Activated B cell treated with CpG ODN at 0.5 μM for 24 hours (primary cell): ENCODE measurements around the gene ABHD16B. TPM values are rescaled to one million over a fixed set of nuclear protein-coding genes. Genes with fewer than 3 reads are reported as not detected.

ENCODE experiments used
- ATAC-seq: fragments of 200-7000 bp; cut with Tn5 transposase; one replicate; pipeline ENCODE4 v1.10.0; 2021; ENCODE audit warnings: low read depth, mild to moderate bottlenecking, moderate library complexity
- CTCF ChIA-PET: fragments of 350-600 bp; sonication (Branson Sonifier 250); formaldehyde crosslinking; loops from one replicate; lab custom pipeline; 2021; ENCODE audit warnings: antibody characterized with exemption; lab: Charles Lee
- POLR2A ChIA-PET: fragments of 350-600 bp; sonication (Branson Sonifier 250); formaldehyde crosslinking; loops from one replicate; lab custom pipeline; 2021; ENCODE audit warnings: antibody characterized with exemption; lab: Charles Lee
- DNase-seq: peaks from one replicate; pipeline ENCODE4 v3.0.0; 2022
- H3K27ac Mint-ChIP-seq: one replicate; pipeline ENCODE4 v1.8.0; 2020; ENCODE audit warnings: mixed read lengths
- H3K27me3 Mint-ChIP-seq: one replicate; pipeline ENCODE4 v1.8.0; 2021; ENCODE audit warnings: mixed read lengths
- H3K36me3 Mint-ChIP-seq: one replicate; pipeline ENCODE4 v1.8.0; 2021; ENCODE audit warnings: low read depth, mixed read lengths
- H3K4me1 Mint-ChIP-seq: one replicate; pipeline ENCODE4 v1.8.0; 2021; ENCODE audit warnings: mixed read lengths
- H3K4me3 Mint-ChIP-seq: one replicate; pipeline ENCODE4 v1.8.0; 2020; ENCODE audit warnings: mild to moderate bottlenecking, mixed read lengths
- H3K9me3 Mint-ChIP-seq: one replicate; pipeline ENCODE4 v1.8.0; 2020; ENCODE audit warnings: mixed read lengths
- intact Hi-C: fragments of 100-400 bp; cut with micrococcal nuclease; formaldehyde crosslinking; loops from one replicate; pipeline ENCODE4 v1.15.1; 2024
- total RNA-seq: library from RNA; stranded (reverse); gene quantifications from 2 replicates; pipeline ENCODE4 v1.2.3, GENCODE V29; 2022
- TF ChIP-seq, protein P1 (sequence below): fragments of 200-600 bp; IDR thresholded peaks from one replicate; pipeline ENCODE4 v1.8.0; 2022; ENCODE audit warnings: antibody characterized with exemption, mild to moderate bottlenecking

The ABHD16B gene
- total RNA-seq, 1 donor from 2014 or later: not detected

DNA sequence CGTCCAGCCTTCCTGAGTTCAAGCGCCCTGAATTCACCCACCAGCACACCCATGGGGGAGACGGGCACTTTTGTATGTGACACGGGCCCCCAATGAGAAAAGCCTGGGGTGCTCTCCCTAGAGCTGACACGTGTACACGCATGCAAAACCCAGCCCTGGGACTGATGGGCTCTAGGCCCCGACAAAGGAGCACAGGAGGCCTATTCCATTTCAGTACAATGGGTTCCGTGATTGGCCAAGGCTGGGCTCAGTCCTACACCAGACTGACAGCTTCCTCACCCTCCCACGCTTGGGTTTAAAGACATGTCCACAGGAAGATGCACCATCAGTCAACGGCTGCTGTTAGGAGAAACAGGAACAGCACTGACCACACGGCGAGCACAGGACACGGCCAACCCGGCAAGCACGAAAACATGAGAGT is 39.0 kb upstream of the ABHD16B start:
- Mint-ChIP-seq H3K9me3 (no peaks in the 10 kb centered on the region), H3K4me1 (no peaks in the 10 kb centered on the region), H3K36me3 (no peaks in the 10 kb centered on the region), H3K27me3 (peaks cover 29% of the 10 kb centered on the region), H3K27ac (no peak overlapping the region), H3K4me3 (no peak overlapping the region)
- CTCF ChIA-PET: no interaction called here
- no peak for DNase-seq
- POLR2A ChIA-PET: no interaction called here
- intact Hi-C loops: no loop called here
- TF ChIP-seq, protein P1, sequence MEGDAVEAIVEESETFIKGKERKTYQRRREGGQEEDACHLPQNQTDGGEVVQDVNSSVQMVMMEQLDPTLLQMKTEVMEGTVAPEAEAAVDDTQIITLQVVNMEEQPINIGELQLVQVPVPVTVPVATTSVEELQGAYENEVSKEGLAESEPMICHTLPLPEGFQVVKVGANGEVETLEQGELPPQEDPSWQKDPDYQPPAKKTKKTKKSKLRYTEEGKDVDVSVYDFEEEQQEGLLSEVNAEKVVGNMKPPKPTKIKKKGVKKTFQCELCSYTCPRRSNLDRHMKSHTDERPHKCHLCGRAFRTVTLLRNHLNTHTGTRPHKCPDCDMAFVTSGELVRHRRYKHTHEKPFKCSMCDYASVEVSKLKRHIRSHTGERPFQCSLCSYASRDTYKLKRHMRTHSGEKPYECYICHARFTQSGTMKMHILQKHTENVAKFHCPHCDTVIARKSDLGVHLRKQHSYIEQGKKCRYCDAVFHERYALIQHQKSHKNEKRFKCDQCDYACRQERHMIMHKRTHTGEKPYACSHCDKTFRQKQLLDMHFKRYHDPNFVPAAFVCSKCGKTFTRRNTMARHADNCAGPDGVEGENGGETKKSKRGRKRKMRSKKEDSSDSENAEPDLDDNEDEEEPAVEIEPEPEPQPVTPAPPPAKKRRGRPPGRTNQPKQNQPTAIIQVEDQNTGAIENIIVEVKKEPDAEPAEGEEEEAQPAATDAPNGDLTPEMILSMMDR: no peak
- ATAC-seq: no peak

- ChIA-PET POLR2A (no interaction called here), CTCF (no interaction called here)
- ATAC-seq (no peak), DNase-seq (no peak)
- no peaks in the 10 kb centered on the region for H3K4me1 Mint-ChIP-seq
- intact Hi-C loops: no loop called here
- H3K27ac Mint-ChIP-seq: no peak overlapping the region
- H3K4me3 Mint-ChIP-seq: no peak overlapping the region
- no peaks in the 10 kb centered on the region for H3K36me3 Mint-ChIP-seq
- peaks cover 34% of the 10 kb centered on the region for H3K27me3 Mint-ChIP-seq
- H3K9me3 Mint-ChIP-seq: no peaks in the 10 kb centered on the region
- TF ChIP-seq, protein P1: no peak
Observed at GRCh38 chr20:63823691-63824311, 37.5 kb upstream of the ABHD16B start.

DNA sequence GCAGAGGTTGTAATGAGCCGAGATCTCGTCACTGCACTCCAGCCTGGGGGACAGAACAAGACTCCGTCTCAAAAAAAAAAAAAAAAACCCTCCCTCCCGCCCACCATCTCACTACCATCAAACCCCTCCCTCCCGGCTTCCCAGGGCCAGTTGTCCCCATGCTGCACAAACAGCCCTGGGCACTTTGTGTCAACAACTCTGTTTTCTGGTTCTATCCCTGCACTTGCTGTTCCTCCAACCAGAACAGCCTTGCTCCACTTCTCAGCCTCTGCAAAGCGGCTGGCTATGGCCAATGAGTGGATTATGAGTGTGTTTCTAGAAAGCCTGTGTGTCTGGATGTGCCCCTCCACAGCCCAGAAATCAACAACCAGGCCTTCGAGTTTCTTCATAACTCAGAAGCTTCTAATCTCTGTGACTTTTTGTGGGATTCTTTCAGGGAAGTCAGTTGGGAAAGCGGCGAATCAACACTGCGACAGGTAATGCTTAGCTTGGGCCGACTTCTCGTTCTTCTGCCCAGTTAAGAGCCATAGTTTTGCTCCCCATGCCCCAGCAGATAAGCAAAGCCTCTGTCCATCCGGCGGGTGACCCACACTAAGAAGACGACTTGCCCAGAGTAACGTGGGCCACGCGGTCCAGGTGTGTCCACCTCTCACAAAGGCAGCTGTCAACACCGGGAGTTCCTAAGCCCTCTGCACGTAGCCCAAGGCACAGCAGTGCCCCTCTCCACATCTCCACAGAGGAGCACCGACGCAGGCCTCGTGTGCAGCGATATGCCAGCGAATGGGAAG is 35.8 kb upstream of the ABHD16B start:
- Mint-ChIP-seq H3K27ac (no peak overlapping the region), H3K4me3 (no peak overlapping the region), H3K36me3 (peaks cover 3% of the 10 kb centered on the region), H3K27me3 (peaks cover 48% of the 10 kb centered on the region), H3K9me3 (no peaks in the 10 kb centered on the region), H3K4me1 (peaks cover 12% of the 10 kb centered on the region)
- DNase-seq (no peak), ATAC-seq (no peak)
- POLR2A ChIA-PET: interaction anchor here (0.7 kb wide), 1 partner anchor 129 kb away, joined by 3 read pairs; no protein-coding TSS in a partner anchor
- CTCF ChIA-PET: no interaction called here
- intact Hi-C loops: no loop called here
- TF ChIP-seq, protein P1: no peak

- intact Hi-C loops: no loop called here
- TF ChIP-seq, protein P1: no peak
- CTCF ChIA-PET: no interaction called here
- H3K36me3 Mint-ChIP-seq: peaks cover 3% of the 10 kb centered on the region
- H3K9me3 Mint-ChIP-seq: no peaks in the 10 kb centered on the region
- peaks cover 12% of the 10 kb centered on the region for H3K4me1 Mint-ChIP-seq
- H3K4me3 Mint-ChIP-seq: no peak overlapping the region
- H3K27me3 Mint-ChIP-seq: peaks cover 47% of the 10 kb centered on the region
- no peak overlapping the region for H3K27ac Mint-ChIP-seq
- POLR2A ChIA-PET: no interaction called here
- ATAC-seq (no peak), DNase-seq (no peak)
Observed at GRCh38 chr20:63826753-63827152, 34.5 kb upstream of the ABHD16B start.

DNA sequence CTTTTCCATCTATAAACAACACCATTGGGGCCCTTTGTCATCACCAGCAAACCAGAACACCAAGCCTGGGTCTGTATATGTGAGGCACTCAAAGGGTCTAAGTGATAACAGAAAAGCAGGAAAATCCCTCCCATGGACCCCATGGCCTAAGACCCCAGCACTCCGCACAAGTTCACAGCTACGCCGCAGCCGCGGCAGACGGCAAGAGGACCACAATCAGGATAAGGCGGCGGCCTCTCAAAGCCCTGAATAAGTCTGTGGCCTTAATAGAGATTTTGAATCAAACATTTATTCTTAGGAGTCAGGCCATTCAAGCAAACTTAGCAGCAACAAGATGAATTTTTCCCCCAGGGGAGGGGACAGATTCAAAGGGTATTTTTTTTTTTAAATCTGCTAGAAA is 33.2 kb upstream of the ABHD16B start:
- Mint-ChIP-seq H3K27me3 (peaks cover 39% of the 10 kb centered on the region), H3K36me3 (peaks cover 3% of the 10 kb centered on the region), H3K4me3 (no peak overlapping the region), H3K27ac (no peak overlapping the region), H3K9me3 (no peaks in the 10 kb centered on the region), H3K4me1 (peaks cover 12% of the 10 kb centered on the region)
- intact Hi-C loops: loop anchor here (2.0 kb wide), 2 partner anchors 37 to 67 kb away; partner anchors contain the start of genes DNAJC5 and TPD52L2
- ChIA-PET CTCF (no interaction called here), POLR2A (no interaction called here)
- DNase-seq (no peak), ATAC-seq (no peak)
- TF ChIP-seq, protein P1: no peak
